Measurements from ENCODE around the gene LEUTX. TPM values are rescaled to one million over a fixed set of nuclear protein-coding genes. Genes with fewer than 3 reads are reported as not detected.

The LEUTX gene, protein sequence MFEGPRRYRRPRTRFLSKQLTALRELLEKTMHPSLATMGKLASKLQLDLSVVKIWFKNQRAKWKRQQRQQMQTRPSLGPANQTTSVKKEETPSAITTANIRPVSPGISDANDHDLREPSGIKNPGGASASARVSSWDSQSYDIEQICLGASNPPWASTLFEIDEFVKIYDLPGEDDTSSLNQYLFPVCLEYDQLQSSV
- total RNA-seq, result not detected
- long read RNA-seq, result 0 reads

DNA sequence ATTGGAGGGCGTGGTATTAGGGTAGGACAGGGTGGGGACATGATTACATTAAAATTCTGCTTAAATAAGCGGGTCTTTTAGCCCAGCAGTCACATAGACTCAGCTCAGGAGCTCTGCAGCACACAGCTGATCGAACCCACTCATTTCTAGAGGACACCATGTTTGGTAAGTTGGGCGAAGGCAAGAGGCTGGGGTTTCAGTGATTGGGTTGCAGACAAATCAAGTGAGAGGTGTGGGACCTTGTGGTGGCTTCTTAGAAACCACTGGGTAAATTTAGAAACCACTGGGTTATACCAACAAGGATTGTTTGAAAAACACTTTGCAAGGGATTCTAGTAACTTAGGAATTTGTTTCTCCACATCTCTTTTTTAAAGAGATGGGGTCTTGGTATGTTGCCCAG is at the start of gene LEUTX:
TSS of gene LEUTX (plus strand) at position 92 of the 400 bp plus-strand sequence. CDS start at position 159, 67 bp downstream.
- intact Hi-C loops (cut with DNase I), result no loop called here
- H3K36me3 ChIP-seq, result no peaks in the 10 kb centered on the region
- H3K27me3 ChIP-seq (ENCODE audit: low read depth), result peaks cover 8% of the 10 kb centered on the region
- no peaks in the 10 kb centered on the region for H3K4me1 ChIP-seq
- no peak within 1 kb of the TSS for H3K27ac ChIP-seq
- ATAC-seq (no peak), DNase-seq (no peak)
- TF ChIP-seq, protein P1, sequence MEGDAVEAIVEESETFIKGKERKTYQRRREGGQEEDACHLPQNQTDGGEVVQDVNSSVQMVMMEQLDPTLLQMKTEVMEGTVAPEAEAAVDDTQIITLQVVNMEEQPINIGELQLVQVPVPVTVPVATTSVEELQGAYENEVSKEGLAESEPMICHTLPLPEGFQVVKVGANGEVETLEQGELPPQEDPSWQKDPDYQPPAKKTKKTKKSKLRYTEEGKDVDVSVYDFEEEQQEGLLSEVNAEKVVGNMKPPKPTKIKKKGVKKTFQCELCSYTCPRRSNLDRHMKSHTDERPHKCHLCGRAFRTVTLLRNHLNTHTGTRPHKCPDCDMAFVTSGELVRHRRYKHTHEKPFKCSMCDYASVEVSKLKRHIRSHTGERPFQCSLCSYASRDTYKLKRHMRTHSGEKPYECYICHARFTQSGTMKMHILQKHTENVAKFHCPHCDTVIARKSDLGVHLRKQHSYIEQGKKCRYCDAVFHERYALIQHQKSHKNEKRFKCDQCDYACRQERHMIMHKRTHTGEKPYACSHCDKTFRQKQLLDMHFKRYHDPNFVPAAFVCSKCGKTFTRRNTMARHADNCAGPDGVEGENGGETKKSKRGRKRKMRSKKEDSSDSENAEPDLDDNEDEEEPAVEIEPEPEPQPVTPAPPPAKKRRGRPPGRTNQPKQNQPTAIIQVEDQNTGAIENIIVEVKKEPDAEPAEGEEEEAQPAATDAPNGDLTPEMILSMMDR (IDR thresholded peaks at IDR 0.05), result no peak
- H3K9me3 ChIP-seq, result no peaks in the 10 kb centered on the region
- H3K4me3 ChIP-seq, result no peak within 1 kb of the TSS

DNA sequence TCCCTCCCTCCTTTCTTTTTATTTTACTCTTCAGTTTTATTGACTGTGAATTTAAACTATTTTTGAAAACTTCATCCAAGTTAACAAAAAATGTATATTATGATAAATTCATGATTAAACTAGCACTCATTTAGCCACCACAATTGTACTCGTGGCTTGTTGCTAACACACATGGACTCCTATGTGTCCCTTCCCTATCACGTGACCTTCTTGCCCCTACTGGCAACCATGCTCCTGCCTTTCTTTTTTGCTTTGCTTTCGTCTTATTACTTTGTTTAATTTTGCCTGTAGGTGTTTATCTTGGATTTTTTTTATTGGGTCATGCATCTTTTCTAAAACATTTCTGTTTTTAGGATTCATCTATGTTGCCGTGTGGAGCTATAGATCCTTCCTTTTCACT is 49.1 kb upstream of the LEUTX start:
- no peaks in the 10 kb centered on the region for H3K4me1 ChIP-seq

DNA sequence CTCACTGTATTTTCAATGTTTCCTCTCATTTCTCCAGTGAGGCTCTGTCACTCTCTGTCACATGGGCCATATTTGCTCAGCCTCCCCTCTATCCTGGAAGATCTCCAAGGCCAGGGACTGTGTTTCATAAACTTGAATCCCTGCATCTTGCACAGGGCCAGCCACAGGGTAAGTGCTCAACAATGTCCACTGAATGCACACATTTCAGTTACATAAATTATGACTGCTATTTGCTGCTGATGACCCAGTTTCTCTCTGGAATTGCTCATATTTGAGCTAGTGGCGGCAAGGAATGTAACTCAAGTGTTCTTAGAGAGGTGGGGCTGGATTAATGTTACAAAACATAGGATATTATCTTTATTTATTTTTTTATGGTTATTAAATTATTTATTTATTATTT is 47.0 kb upstream of the LEUTX start:
- ATAC-seq (no peak), DNase-seq (no peak)
- Histone ChIP-seq H3K36me3 (no peaks in the 10 kb centered on the region), H3K27me3 (ENCODE audit: low read depth) (no peaks in the 10 kb centered on the region), H3K4me3 (no peak overlapping the region), H3K27ac (no peak overlapping the region), H3K9me3 (no peaks in the 10 kb centered on the region), H3K4me1 (no peaks in the 10 kb centered on the region)
- intact Hi-C loops (cut with DNase I), result no loop called here
- TF ChIP-seq, protein P1 (IDR thresholded peaks at IDR 0.05), result no peak

More for the DNA sequence above, 49.1 kb upstream of the LEUTX start:
- no peaks in the 10 kb centered on the region for H3K27me3 ChIP-seq (ENCODE audit: low read depth)
- no peak overlapping the region for H3K4me3 ChIP-seq
- ATAC-seq, result no peak
- no peaks in the 10 kb centered on the region for H3K36me3 ChIP-seq
- H3K27ac ChIP-seq, result no peak overlapping the region
- H3K9me3 ChIP-seq, result no peaks in the 10 kb centered on the region
- intact Hi-C loops (cut with DNase I), result no loop called here
- TF ChIP-seq, protein P1 (IDR thresholded peaks at IDR 0.05), result no peak
- DNase-seq, result no peak

DNA sequence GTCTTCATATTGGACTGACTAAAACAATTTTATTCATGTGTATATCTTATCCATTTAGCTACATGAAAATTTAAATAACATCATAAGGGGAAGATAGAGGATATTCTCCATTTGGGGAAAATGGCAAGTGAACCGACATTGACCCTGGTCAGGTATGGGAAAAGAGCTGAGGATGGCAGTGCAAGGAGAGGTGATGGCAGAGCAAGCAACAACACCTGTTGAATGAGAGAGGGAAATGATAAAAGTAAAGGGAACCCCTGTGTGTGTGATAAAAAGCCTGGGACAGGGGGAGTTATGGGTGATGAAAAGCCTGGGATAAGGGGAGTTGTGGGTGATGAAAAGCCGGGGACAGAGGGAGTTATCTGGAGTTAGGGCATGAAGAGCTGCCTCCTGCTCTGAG is 44.8 kb upstream of the LEUTX start:
- DNase-seq (no peak), ATAC-seq (no peak)

DNA sequence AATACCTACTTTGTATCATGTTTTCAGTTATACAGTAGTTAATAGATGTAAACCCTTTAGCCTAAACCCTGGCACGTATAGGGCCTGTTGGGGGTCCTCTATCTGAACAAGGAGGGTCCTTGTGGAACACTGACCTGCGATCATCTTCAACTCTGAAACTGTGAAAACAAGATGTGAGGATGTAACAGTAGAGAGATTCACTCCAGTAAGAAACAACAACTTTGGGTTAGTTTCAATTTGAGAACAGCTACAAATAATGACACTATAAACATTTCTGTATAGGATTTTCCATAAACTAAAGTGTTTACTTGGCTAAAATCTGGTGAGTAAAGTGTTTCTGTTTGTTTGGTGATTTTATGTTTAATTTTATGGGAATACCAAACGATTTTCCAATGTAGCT is 43.0 kb upstream of the LEUTX start:
- TF ChIP-seq, protein P1 (IDR thresholded peaks at IDR 0.05), result no peak
- Histone ChIP-seq H3K27me3 (ENCODE audit: low read depth) (no peaks in the 10 kb centered on the region), H3K4me1 (no peaks in the 10 kb centered on the region), H3K36me3 (no peaks in the 10 kb centered on the region), H3K4me3 (no peak overlapping the region), H3K9me3 (no peaks in the 10 kb centered on the region), H3K27ac (no peak overlapping the region)
- DNase-seq (no peak), ATAC-seq (no peak)
- intact Hi-C loops (cut with DNase I), result no loop called here

More for the DNA sequence above, 44.8 kb upstream of the LEUTX start:
- Histone ChIP-seq H3K9me3 (no peaks in the 10 kb centered on the region), H3K4me3 (no peak overlapping the region), H3K27me3 (ENCODE audit: low read depth) (no peaks in the 10 kb centered on the region), H3K36me3 (no peaks in the 10 kb centered on the region), H3K4me1 (no peaks in the 10 kb centered on the region), H3K27ac (no peak overlapping the region)
- intact Hi-C loops (cut with DNase I), result no loop called here
- TF ChIP-seq, protein P1 (IDR thresholded peaks at IDR 0.05), result no peak

All from lower lobe of right lung (tissue), 2 donors.